Stimulated activated CD4-positive, alpha-beta T cell treated with anti-CD3 and anti-CD28 coated beads, Interleukin-2, amount 100 ng/mL, for 4 hours (primary cell): ENCODE data around the gene FTH1.
A peak's percentile ranks its signal among the peaks of the same experiment; 100 is the strongest.
"Not testable (repeated sequence)": the region's sequence is repeated elsewhere in the genome, so short reads cannot be mapped to it uniquely, and the experiment has no call there.

Experiments used
- DNase-seq: peaks from one replicate; pipeline ENCODE4 v3.0.0-alpha.2; 2020; ENCODE audit warnings: low read depth

The FTH1 gene

GRCh38 chr11:61978703-61979661, 11.5 kb upstream of the FTH1 start:
- no peak for DNase-seq

DNA sequence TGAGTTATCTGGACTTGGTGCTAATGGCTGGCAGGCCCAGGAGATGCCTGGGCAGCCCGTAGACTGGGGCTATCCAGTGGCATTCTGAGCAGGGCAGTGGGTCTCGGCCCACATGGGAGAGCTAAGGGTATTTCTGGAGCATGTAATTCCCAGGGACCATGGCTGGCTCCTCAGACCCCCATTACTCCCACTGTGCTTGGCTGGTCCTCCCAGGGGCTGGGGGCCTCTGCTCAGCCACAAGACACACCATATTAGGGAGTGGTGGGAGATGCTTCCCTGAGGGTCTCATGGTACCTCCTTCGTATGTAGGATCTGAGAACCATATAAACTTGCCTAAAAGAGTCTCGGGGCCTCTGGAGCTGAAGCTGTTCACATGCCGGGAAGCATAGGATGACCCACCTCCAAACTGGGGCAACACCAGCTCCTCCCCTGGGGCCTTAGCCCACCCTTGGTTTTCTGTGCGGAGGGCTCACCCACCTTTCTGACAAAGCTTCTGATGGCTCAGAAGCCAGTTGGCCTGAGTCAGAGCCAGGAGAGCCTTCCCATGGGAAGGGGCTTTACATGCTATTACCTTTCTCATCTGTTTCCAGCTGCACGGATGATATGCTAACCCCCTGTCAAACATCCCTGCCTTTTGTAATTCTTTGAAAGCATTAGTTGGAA, 9.5 kb upstream of the FTH1 start:
- no peak for DNase-seq

DNA sequence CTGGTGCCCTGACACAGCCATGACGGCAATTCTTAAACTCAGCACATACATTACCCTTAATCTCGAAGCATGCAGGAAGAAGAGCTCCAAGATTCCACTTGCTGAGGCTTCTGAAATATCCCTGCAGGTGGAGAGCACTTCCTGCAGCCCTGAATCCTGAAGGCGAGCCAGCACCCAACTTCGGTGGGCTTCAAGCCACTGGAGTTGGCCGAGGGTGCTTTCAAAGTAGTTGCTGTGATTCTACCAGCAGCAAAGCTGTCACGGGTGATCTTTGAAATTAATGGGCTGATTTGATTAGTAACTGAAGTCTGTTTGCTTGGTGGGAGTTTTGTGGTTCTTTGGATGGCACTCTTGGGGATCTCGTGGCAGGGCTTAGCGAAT, 9.0 kb upstream of the FTH1 start:
- no peak for DNase-seq

DNA sequence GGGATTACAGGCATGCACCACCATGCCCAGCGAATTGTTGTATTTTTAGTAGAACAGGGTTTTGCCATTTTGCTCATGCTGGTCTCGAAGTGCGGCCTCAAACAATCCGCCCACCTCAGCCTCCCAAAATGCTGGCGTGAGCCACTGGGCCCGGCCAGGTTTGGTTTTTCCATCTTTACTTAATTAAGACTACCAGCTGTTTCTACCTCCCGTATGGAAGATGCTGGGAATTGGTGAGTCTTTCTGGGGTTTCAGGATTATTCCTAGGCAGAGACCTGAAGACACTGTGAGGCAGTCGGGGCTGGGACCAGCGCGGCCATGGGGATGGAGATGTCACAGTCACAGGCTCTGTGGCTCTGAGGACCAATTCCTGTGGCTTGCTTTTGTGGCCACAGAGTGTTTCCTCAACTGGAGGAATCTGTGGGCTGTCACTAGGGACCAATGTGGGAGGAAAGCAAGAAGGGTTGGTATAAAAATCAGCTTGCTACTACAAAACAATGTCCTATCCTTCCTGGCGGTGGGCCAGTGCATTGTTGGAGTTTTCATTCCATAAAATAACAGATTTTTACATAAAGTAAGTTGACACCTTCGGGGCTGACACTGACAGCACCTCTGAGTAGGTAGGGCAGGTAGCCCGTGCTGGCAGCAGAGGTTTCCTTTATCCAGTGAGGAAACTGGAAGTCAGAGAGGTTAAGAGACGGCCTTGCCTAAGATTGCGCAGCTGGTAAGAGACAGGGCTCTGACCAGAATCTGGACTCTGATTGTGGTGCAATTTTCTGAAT, 8.4 kb upstream of the FTH1 start:
- DNase-seq = no peak

DNA sequence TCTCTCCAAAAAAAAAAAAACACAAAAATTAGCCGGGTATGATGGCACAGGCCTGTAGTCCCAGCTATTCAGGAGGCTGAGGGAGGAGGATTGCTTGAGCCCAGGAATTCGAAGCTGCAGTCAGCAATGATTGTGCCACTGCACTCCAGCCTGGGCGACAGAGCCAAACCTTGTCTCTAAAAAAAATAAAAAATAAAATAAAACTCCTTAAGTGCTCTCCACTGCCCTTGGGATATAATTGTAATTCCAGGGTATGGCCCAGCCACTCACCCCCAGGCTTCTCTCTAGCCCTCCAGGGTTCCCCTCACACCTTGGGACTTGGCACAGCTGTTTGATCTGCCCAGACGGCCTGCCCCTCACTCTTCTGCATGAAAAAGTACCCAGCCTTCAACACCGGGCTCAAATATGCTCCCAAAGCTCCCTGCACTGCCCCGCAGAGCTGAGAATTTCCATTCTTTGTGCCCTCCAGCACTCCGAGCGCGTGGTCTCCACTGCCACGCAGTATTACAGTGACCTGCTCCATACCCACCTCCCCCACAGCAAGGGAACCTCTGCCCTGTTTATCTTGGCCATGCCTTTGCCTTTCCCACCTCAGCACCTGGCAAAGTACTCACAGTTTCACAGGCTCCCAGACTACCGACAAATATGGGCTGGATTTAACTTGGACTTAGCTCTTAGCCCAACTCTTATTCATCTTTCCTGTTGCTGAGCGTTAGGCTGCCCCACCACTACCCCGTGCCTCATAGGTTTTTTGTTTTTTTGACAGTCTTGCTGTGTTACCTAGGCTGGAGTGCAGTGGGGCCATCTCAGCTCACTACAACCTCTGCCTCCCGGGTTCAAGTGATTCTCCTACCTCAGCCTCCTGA, 7.6 kb upstream of the FTH1 start:
- no peak for DNase-seq

DNA sequence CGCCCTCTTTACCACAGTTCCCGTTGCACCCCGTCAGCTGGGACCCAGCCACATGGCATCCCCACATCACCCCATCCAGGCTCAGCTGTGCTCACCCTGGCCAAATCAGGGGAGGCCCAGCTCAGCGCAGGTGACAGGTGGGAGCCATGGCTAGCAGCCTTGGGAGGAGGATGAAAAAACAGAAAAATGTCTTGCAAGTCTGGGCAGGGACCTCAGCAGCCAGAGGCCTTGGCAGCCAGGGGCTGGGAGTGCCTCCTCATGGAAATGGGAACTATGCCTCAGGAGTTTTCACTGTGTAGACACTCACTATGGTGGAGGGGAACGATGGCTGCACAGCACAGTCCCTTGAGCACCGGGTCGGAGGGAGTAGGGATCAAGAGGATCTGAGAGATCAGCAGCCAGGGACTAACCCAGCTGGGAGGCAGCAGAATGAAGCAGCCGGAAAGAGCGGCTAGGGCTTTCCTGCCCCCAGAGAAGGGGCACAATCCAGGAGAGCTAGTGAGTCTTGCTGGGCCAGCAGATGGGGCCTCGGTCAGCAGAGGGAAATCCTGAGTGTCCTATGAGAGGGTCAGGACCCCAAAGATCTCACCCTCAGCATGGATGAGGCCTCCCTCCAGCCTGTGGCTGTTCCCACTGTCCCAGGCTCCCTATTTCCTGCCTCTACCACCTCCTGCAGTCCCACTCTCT, 6.2 kb upstream of the FTH1 start:
- DNase-seq = no peak

- DNase-seq = no peak
These were observed 5.4 kb upstream of the FTH1 start for GRCh38 chr11:61972672-61973475.

DNA sequence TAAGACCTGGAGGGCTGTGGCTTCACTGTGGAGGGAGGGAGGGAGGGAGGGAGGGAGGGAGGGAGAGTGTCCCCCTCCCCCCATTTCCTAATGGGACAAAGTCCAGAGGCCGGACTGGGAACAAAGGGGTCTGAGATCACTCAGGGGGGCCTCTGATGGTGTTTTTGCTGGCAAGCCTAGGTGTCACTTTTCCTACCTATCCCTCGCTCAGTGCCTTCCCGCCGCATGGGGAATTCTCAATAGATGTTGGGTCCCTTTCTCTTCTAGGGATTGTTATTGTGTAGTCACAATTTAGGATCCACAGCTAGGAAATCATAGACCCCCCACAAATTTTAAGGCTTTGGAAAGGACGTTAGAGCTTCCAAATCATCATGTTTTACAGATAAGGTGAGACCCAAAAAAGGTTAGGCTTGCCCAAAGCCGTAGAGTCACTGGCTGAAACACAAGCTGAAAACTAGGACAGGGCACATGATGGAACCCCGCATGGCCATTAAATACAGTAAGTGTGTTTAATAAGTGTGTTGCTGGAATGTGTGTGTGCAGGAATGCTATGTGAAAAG, 4.8 kb upstream of the FTH1 start:
- DNase-seq = no peak

DNA sequence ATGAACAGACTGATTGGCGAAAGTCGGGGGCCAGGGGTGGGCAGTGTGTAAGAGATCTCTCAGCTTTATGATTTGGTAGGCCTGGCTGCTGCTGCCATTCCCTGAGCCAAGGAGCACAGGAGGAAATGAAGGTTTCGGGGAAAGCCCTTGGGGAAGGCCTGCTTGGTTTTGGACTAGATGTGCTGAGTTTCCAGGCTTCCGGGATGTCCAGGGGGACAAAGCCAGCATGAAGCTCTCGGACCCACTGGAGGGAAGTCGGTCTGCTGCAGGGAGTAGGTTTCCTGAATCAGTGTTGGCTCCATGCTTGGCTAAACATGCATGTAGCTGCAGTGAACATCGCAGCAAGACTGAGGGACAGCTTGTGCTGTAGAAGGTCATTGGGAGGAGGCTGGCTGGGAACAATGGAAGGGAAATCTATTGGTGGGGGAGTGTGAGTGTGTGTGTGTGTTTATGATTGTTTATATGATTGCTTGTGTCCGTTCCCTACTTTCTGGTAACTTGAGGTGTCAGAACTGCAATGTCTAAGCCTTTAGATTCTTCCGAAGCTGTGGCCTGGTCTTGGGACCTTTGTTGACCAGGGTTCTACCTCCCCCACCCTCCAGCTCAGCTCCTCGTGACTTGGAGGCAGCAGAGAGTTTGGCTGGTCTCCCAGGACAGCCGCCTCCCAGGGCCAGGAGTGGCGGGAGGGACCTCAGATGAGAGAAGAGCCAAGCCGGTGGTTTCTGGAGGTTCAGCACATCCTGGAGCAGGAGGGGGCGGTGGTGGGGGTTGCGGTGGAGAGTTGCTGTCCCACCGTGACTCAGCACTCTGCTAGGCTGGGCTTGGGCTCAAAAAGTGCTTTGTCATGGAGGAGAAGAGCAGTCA, 4.0 kb upstream of the FTH1 start:
- peak; percentile 44 for DNase-seq

- no peak for DNase-seq
These were observed 2.6 kb upstream of the FTH1 start for GRCh38 chr11:61969838-61970662.

DNA sequence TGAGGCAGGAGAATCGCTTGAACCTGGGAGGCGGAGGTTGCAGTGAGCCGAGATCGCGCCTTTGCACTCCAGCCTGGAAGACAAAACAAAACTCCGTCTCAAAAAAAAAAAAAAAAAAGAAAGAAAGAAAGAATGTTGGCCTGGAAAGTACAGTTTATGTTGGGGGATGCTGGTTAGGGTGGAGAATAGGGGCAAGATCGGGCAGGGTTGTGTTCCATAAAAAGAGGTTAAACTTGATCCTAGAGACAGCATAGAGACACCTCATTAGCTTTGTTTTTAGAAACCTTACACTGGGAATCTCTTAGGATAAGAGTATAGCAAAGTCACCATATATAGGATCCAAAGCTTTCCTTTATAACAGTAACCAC, 1.9 kb upstream of the FTH1 start:
- no peak for DNase-seq

GRCh38 chr11:61968758-61969390, 1.4 kb upstream of the FTH1 start:
- no peak for DNase-seq

GRCh38 chr11:61967924-61968757, 707 bp upstream of the FTH1 start:
- no peak for DNase-seq

GRCh38 chr11:61966734-61967115, 709 bp downstream of the FTH1 start:
- no peak for DNase-seq

- DNase-seq = not testable (repeated sequence)
These were observed 2.7 kb downstream of the FTH1 start for GRCh38 chr11:61964666-61965271.

GRCh38 chr11:61964058-61964665, 3.3 kb downstream of the FTH1 start:
- DNase-seq = no peak
